Measurements from ENCODE around the gene IER2. TPM values are rescaled to one million over a fixed set of nuclear protein-coding genes. Genes with fewer than 3 reads are reported as not detected.

Gene IER2
- total RNA-seq, 4 donors from 2014 or later = 15.4 to 19.1 (median 16.7) TPM

DNA sequence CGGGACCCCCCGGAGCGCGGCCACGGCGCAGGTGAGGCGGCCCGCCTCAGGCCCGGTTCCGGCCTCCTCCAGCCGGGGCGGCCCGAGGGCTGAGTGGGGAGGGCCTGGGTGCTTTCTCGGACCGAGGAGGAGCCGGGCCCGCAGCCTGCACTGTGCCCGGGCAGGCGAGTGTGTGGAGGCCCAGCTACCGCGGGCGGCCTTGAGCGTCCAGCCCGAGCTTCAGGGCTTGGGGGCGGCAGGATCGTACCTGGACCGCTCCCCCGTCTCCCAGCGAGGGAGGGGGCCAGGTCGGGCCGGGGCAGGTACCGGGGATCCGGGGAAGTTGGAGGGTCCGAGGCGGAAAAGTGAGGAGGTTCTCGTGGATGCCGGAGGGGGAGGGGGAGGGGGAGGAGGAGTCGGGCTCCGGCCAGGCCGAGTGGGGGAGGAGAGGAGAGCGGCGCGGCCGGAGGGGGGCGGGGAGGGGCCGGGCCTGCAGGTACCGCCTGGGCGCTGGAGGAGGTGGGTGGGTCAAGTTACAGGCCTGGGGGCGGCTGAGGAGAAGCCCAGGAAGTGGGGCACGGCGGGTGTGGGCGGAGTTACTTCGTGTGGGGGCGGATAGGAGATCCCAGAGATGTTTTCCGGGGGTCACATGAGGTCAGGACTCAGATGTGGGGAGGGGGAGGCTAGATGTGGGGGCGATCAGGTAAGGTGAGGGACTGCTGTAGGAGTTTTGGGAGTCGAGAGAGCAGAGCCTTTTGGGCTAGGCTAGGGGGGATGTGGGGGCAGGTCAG lies 31.6 kb upstream of the IER2 start:
- intact Hi-C loops (cut with DNase I; ENCODE audit: low total_unique reads) (loop anchor here (1.0 to 10.0 kb wide), 4 partner anchors 32 to 384 kb away; partner anchors contain the start of genes DNASE2, GET3, IER2 and STX10), in situ Hi-C loops (cut with MboI; ENCODE audit: low sequenced_read_pairs in 4 of 4) (loop anchor here in 1 of 4 donors (25.0 kb wide), 1 partner anchor 144 kb away; no protein-coding TSS in a partner anchor)
- H3K9me3 ChIP-seq = no peaks in the 10 kb centered on the region
- H3K36me3 ChIP-seq = peaks cover 0 to 13% of the 10 kb centered on the region in 2 donors
- peaks cover 28 to 36% of the 10 kb centered on the region in 2 donors for H3K4me1 ChIP-seq
- peak in 1 of 2 donors; percentile 9 for ATAC-seq
- no peaks in the 10 kb centered on the region for H3K27me3 ChIP-seq
- peak overlapping the region; percentile 48 to 82 (median 74) for H3K27ac ChIP-seq
- H3K4me3 ChIP-seq = peak overlapping the region; percentile 84 to 95 (median 92)
- no peak for TF ChIP-seq POLR2A (IDR thresholded peaks at IDR 0.05)
- TF ChIP-seq, protein P1, sequence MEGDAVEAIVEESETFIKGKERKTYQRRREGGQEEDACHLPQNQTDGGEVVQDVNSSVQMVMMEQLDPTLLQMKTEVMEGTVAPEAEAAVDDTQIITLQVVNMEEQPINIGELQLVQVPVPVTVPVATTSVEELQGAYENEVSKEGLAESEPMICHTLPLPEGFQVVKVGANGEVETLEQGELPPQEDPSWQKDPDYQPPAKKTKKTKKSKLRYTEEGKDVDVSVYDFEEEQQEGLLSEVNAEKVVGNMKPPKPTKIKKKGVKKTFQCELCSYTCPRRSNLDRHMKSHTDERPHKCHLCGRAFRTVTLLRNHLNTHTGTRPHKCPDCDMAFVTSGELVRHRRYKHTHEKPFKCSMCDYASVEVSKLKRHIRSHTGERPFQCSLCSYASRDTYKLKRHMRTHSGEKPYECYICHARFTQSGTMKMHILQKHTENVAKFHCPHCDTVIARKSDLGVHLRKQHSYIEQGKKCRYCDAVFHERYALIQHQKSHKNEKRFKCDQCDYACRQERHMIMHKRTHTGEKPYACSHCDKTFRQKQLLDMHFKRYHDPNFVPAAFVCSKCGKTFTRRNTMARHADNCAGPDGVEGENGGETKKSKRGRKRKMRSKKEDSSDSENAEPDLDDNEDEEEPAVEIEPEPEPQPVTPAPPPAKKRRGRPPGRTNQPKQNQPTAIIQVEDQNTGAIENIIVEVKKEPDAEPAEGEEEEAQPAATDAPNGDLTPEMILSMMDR (IDR thresholded peaks at IDR 0.05 in 4 of 5, conservative IDR thresholded peaks at IDR 0.05 in 1 of 5) = no peak
- DNase-seq = peak; percentile 35 to 58

DNA sequence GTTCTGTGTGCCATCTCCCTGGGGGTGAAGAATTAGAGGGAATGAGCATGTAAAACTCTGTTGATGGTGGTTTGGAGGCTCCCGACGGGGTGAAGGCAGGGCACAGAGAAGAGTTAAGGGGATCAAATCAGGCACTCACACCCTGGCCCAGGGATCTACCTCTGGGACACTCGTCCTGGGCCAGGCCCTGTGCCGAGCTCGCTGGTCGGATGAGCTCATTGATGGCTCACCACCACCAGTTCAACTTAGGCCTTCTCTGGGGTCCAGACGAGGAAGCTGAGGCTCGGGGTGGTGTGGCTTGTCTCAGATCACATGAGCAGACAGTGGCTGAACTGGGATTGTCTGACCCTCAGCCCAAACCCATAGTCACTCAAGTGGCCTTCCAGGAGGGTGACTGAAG lies 30.6 kb upstream of the IER2 start:
- Histone ChIP-seq H3K27ac (peak overlapping the region in 3 of 4 donors; percentile 73 to 82 (median 75)), H3K27me3 (no peaks in the 10 kb centered on the region), H3K4me1 (peaks cover 28 to 35% of the 10 kb centered on the region in 2 donors), H3K9me3 (no peaks in the 10 kb centered on the region), H3K36me3 (peaks cover 0 to 3% of the 10 kb centered on the region in 2 donors), H3K4me3 (peak overlapping the region; percentile 84 to 95 (median 92))
- intact Hi-C loops (cut with DNase I; ENCODE audit: low total_unique reads) (loop anchor here (5.0 to 10.0 kb wide), 2 partner anchors 237 to 385 kb away; partner anchors contain the start of genes DNASE2, GET3 and TRIR), in situ Hi-C loops (cut with MboI; ENCODE audit: low sequenced_read_pairs in 4 of 4) (loop anchor here in 1 of 4 donors (25.0 kb wide), 1 partner anchor 143 kb away; no protein-coding TSS in a partner anchor)
- no peak for DNase-seq
- ATAC-seq = no peak
- TF ChIP-seq POLR2A (IDR thresholded peaks at IDR 0.05) = no peak
- TF ChIP-seq, protein P1 (IDR thresholded peaks at IDR 0.05 in 4 of 5, conservative IDR thresholded peaks at IDR 0.05 in 1 of 5) = no peak

DNA sequence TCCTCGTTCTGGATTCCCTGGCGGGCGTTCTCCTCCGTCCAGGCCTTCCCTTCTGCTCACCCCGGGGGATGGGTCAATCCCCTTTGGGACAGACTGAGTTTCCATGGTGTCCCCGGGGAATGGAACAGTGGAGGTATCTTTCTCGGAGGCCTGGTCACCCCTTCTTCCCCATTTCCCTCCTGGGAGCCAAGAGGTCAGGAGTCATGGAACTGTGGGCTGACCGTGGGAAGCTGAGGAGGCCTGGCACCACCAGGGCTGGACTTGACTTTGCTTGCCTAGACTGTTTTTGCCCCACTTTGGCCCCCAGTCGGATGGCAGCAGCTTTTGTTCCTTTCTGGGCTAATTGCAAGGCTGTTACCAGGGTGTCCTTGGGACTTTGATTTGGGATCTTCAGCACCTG lies 30.2 kb upstream of the IER2 start:
- H3K27ac ChIP-seq = peak overlapping the region in 3 of 4 donors; percentile 30 to 75 (median 73)
- intact Hi-C loops (cut with DNase I; ENCODE audit: low total_unique reads) (no loop called here), in situ Hi-C loops (cut with MboI; ENCODE audit: low sequenced_read_pairs in 4 of 4) (loop anchor here in 1 of 4 donors (25.0 kb wide), 1 partner anchor 142 kb away; no protein-coding TSS in a partner anchor)
- no peak for TF ChIP-seq POLR2A (IDR thresholded peaks at IDR 0.05)
- TF ChIP-seq, protein P1 (IDR thresholded peaks at IDR 0.05 in 4 of 5, conservative IDR thresholded peaks at IDR 0.05 in 1 of 5) = no peak
- no peaks in the 10 kb centered on the region for H3K9me3 ChIP-seq
- H3K4me1 ChIP-seq = peaks cover 28 to 31% of the 10 kb centered on the region in 2 donors
- H3K4me3 ChIP-seq = no peak overlapping the region
- no peak for ATAC-seq
- no peaks in the 10 kb centered on the region for H3K36me3 ChIP-seq
- no peak for DNase-seq
- no peaks in the 10 kb centered on the region for H3K27me3 ChIP-seq

DNA sequence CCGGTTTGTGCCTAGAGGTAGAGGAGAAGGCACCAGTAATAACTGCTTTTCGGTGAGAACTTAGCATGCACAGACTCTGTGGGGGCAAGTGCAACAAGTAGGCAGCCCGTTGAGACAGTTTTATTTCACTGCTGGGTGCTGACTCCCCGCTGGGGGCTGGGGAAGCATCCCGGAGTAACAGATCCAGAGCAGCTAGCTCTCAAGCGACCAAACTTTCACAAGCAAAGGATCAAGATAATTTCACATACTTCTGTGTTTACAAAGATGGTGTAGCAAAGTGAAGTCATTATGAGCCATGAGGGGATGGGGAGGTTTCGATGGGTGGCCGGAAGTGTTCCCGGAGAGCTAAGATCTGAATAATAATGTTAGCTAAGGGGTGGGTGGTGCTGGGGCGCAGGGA lies 29.4 kb upstream of the IER2 start:
- no peak for ATAC-seq
- intact Hi-C loops (cut with DNase I; ENCODE audit: low total_unique reads) = no loop called here
- TF ChIP-seq POLR2A (IDR thresholded peaks at IDR 0.05) = no peak
- TF ChIP-seq, protein P1 (IDR thresholded peaks at IDR 0.05 in 4 of 5, conservative IDR thresholded peaks at IDR 0.05 in 1 of 5) = no peak

More for the DNA sequence above, 29.4 kb upstream of the IER2 start:
- DNase-seq = no peak
- Histone ChIP-seq H3K27ac (peak overlapping the region in 1 of 4 donors; percentile 75), H3K36me3 (no peaks in the 10 kb centered on the region), H3K9me3 (no peaks in the 10 kb centered on the region), H3K4me3 (no peak overlapping the region), H3K4me1 (peaks cover 22 to 23% of the 10 kb centered on the region in 2 donors), H3K27me3 (no peaks in the 10 kb centered on the region)
- in situ Hi-C loops (cut with MboI; ENCODE audit: low sequenced_read_pairs in 4 of 4) = loop anchor here in 1 of 4 donors (25.0 kb wide), 1 partner anchor 141 kb away; no protein-coding TSS in a partner anchor
